ENCODE measurements around the gene ANO2. TPM values are rescaled to one million over a fixed set of nuclear protein-coding genes. Genes with fewer than 3 reads are reported as not detected.
A peak's percentile ranks its signal among the peaks of the same experiment; 100 is the strongest.

ANO2 gene
- total and polyA plus RNA-seq, 2 experiments from 2014 or later = 2.3 to 4.6 TPM

GRCh38 chr12:5560265-5560664, 384.8 kb downstream of the ANO2 start (continued):
- no peak for TF ChIP-seq EZH2phosphoT487 (IDR thresholded peaks at IDR 0.05; ENCODE audit: unreplicated experiment)
- TF ChIP-seq CREB1 (CRISPR knock-in tag; IDR thresholded peaks at IDR 0.05; ENCODE audit: low read depth) = no peak
- TF ChIP-seq POLR2AphosphoS5 (IDR thresholded peaks at IDR 0.05; ENCODE audit: low read depth) = no peak
- TF ChIP-seq ETS1 (IDR thresholded peaks at IDR 0.05) = no peak
- no peak for TF ChIP-seq ZNF114 (CRISPR knock-in tag; IDR thresholded peaks at IDR 0.05)

GRCh38 chr12:5557906-5558305, 387.2 kb downstream of the ANO2 start:
- peaks cover 2% of the 10 kb centered on the region; the same call in 1 of the 3 replicates for H3K9me3 Mint-ChIP-seq
- Histone ChIP-seq H3K4me2 (peak overlapping the region; percentile 36), H2AFZ (peak overlapping the region; percentile 4; the same call in 1 of the 2 replicates), H3K36me3 (ENCODE audit: insufficient read depth) (no peaks in the 10 kb centered on the region), H3K4me3 (no peak overlapping the region), H3K4me1 (ENCODE audit: insufficient read depth) (peaks cover 9% of the 10 kb centered on the region), H4K20me1 (replicated peaks; ENCODE audit: insufficient read depth) (no peaks in the 10 kb centered on the region), H3K27ac (ENCODE audit: low read depth) (no peak overlapping the region), H3K27me3 (ENCODE audit: insufficient read depth) (no peaks in the 10 kb centered on the region), H3K9me2 (ENCODE audit: insufficient read depth) (no peaks in the 10 kb centered on the region; the same call in 1 of the 2 replicates), H3F3A (replicated peaks; ENCODE audit: low read depth) (no peaks in the 10 kb centered on the region), H3K79me2 (replicated peaks; ENCODE audit: insufficient read depth) (no peaks in the 10 kb centered on the region)
- DNase-seq (ENCODE audit: low spot score) (peak; percentile 38), ATAC-seq (peak; percentile 77)
- H3K27me3 Mint-ChIP-seq (ENCODE audit: insufficient read depth, low read depth, poor library complexity) = peaks cover 2% of the 10 kb centered on the region
- TF ChIP-seq ETS1 (IDR thresholded peaks at IDR 0.05) (no peak), ZNF114 (CRISPR knock-in tag; IDR thresholded peaks at IDR 0.05) (no peak), CREB1 (CRISPR knock-in tag; IDR thresholded peaks at IDR 0.05; ENCODE audit: low read depth) (no peak), NANOG (IDR thresholded peaks at IDR 0.05; ENCODE audit: borderline replicate concordance) (no peak), REST (IDR thresholded peaks at IDR 0.05; ENCODE audit: unreplicated experiment) (no peak), POLR2AphosphoS5 (IDR thresholded peaks at IDR 0.05; ENCODE audit: low read depth) (no peak), ZNF331 (CRISPR knock-in tag; IDR thresholded peaks at IDR 0.05; ENCODE audit: low read depth) (no peak), STAT1 (IDR thresholded peaks at IDR 0.05; ENCODE audit: unreplicated experiment) (no peak)
- no peak overlapping the region for H3K4me3 Mint-ChIP-seq
- H3K27ac Mint-ChIP-seq = 0 out of 2 replicates have a peak overlapping the region, but pooled peaks have one; percentile 21
- peaks cover 17% of the 10 kb centered on the region for H3K4me1 Mint-ChIP-seq
- H3K36me3 Mint-ChIP-seq (ENCODE audit: low read depth) = peaks cover 2% of the 10 kb centered on the region; the same call in 1 of the 3 replicates

Measured in GM23338 (cell line).